Aorta (tissue), 5 donors: ENCODE measurements around the gene TPX2. TPM values are rescaled to one million over a fixed set of nuclear protein-coding genes. Genes with fewer than 3 reads are reported as not detected.

Experiments used
- ATAC-seq: fragments of 200-7000 bp; cut with Tn5 transposase; one replicate; pipeline ENCODE4 v1.9.1; 2022; ENCODE audit warnings: moderate library complexity; ENCODE audit not compliant: low FRiP score
- DNase-seq, 2 donors: peaks; one replicate each; pipeline ENCODE4 v3.0.0-alpha.2; 2020
- H3K27ac ChIP-seq, 2 donors: one replicate each; pipeline ENCODE4 v1.5.1; 2013; ENCODE audit warnings: low read length in 2 of 2, mild to moderate bottlenecking in 2 of 2, moderate library complexity in 2 of 2, control low read depth in 1 of 2, inconsistent platforms in 1 of 2, low read depth in 1 of 2
- H3K27me3 ChIP-seq, 2 donors: one replicate each; pipeline ENCODE4 v1.6.1; 2013; ENCODE audit warnings: control low read depth in 1 of 2, low read length in 1 of 2, mild to moderate bottlenecking in 1 of 2, moderate library complexity in 1 of 2; ENCODE audit not compliant: insufficient read depth in 2 of 2, control insufficient read depth in 1 of 2
- H3K36me3 ChIP-seq, 2 donors: one replicate each; pipeline ENCODE4 v1.6.1; 2013; ENCODE audit warnings: control low read depth in 1 of 2, low read length in 1 of 2, mild to moderate bottlenecking in 1 of 2; ENCODE audit not compliant: insufficient read depth in 2 of 2, control insufficient read depth in 1 of 2
- H3K4me1 ChIP-seq, 2 donors: one replicate each; pipeline ENCODE4 v1.6.1; 2013; ENCODE audit warnings: low read length in 2 of 2, control low read depth in 1 of 2, mild to moderate bottlenecking in 1 of 2, moderate library complexity in 1 of 2; ENCODE audit not compliant: insufficient read depth in 2 of 2, control insufficient read depth in 1 of 2
- H3K4me3 ChIP-seq, 2 donors: one replicate each; pipeline ENCODE4 v1.5.1; 2013; ENCODE audit warnings: low read length in 2 of 2, control low read depth in 1 of 2, mild to moderate bottlenecking in 1 of 2
- H3K9me3 ChIP-seq: one replicate; pipeline ENCODE4 v1.6.1; 2013; ENCODE audit warnings: mild to moderate bottlenecking, low read length; ENCODE audit not compliant: control insufficient read depth
- WGBS, 2 donors: extraction: QIAGEN DNeasy Blood & Tissue Kit; methylation state at CpG; one replicate each; pipeline ENCODE4 v1.1.7; 2013; 5-methylcytosine and 5-hydroxymethylcytosine counted together
- intact Hi-C, 2 donors: fragments of 100-400 bp; cut with DNase I; formaldehyde crosslinking; loops; one replicate each; pipeline versions ENCODE4 v1.14.2 to v1.15.0; 2022
- polyA plus RNA-seq, 2 donors: library from polyadenylated mRNA; stranded (reverse); fragments of 200-250 nt; gene quantifications; one replicate each; pipeline ENCODE4 v1.2.3, GENCODE V29; 2013
- total RNA-seq, 2 donors: library from RNA; stranded (reverse); fragmentation: NEBNext Ultra II Directional; extraction: Animal tissue kit (Norgen Biotek cat#: 25700); gene quantifications; one replicate each; pipeline ENCODE4 v1.2.1, GENCODE V29; 2021
- donor health status: healthy with polysubstance abuse.
- donor health status: Bipolar disorder and iron deficiency.
- donor health status: DM: no; HTN: no; CAD: no.
- donor health status: DM: no; HTN: no; CAD: no.
- donor health status: DM: yes; HTN: yes; CAD: no.

Gene TPX2
- total and polyA plus RNA-seq, 4 donors: 0.75 to 5.4 (median 1.8) TPM

GRCh38 chr20:31716818-31717477 lies 22.1 kb upstream of the TPX2 start:
- peak overlapping the region in 1 of 2 donors; percentile 36 for H3K4me3 ChIP-seq
- DNase-seq (no peak), ATAC-seq (no peak)
- intact Hi-C loops: no loop called here
- no peaks in the 10 kb centered on the region for H3K27me3 ChIP-seq
- WGBS, 2 donors: 61 to 64% methylated on average over 5 of the region's 5 CpGs
- H3K9me3 ChIP-seq: no peaks in the 10 kb centered on the region
- H3K36me3 ChIP-seq: peaks cover 0 to 2% of the 10 kb centered on the region in 2 donors
- peaks cover 0 to 2% of the 10 kb centered on the region in 2 donors for H3K4me1 ChIP-seq
- peak overlapping the region; percentile 64 to 93 for H3K27ac ChIP-seq

GRCh38 chr20:31717478-31718201 lies 21.4 kb upstream of the TPX2 start:
- intact Hi-C loops: no loop called here
- Histone ChIP-seq H3K4me1 (peaks cover 0 to 2% of the 10 kb centered on the region in 2 donors), H3K4me3 (peak overlapping the region; percentile 32 to 42), H3K36me3 (peaks cover 0 to 2% of the 10 kb centered on the region in 2 donors), H3K27ac (peak overlapping the region; percentile 64 to 93), H3K27me3 (no peaks in the 10 kb centered on the region), H3K9me3 (no peaks in the 10 kb centered on the region)
- no peak for DNase-seq
- WGBS, 2 donors: 72 to 74% methylated on average over 6 of the region's 6 CpGs
- ATAC-seq: no peak

GRCh38 chr20:31718952-31719643 lies 20.0 kb upstream of the TPX2 start:
- Histone ChIP-seq H3K27ac (peak overlapping the region; percentile 59 to 65), H3K4me1 (peaks cover 0 to under 1% of the 10 kb centered on the region in 2 donors), H3K4me3 (peak overlapping the region; percentile 94 to 99), H3K27me3 (no peaks in the 10 kb centered on the region), H3K9me3 (no peaks in the 10 kb centered on the region), H3K36me3 (peaks cover 0 to 2% of the 10 kb centered on the region in 2 donors)
- intact Hi-C loops: no loop called here
- ATAC-seq (no peak), DNase-seq (no peak)
- WGBS, 2 donors: 24 to 28% methylated on average over 6 of the region's 6 CpGs

GRCh38 chr20:31719644-31720485 lies 19.2 kb upstream of the TPX2 start:
- 22 to 28% methylated on average over 2 of the region's 2 CpGs for WGBS, 2 donors
- Histone ChIP-seq H3K36me3 (peaks cover 0 to 2% of the 10 kb centered on the region in 2 donors), H3K27ac (peak overlapping the region; percentile 82 to 94), H3K4me3 (peak overlapping the region; percentile 94 to 99), H3K27me3 (no peaks in the 10 kb centered on the region), H3K4me1 (no peaks in the 10 kb centered on the region), H3K9me3 (no peaks in the 10 kb centered on the region)
- DNase-seq (no peak), ATAC-seq (no peak)
- intact Hi-C loops: loop anchor here in 1 of 2 donors (1.0 to 10.0 kb wide), 4 partner anchors 56 to 158 kb away; partner anchors contain the start of gene FOXS1

- intact Hi-C loops: loop anchor here in 1 of 2 donors (1.0 to 10.0 kb wide), 4 partner anchors 56 to 158 kb away; partner anchors contain the start of gene FOXS1
- peak overlapping the region; percentile 94 to 95 for H3K27ac ChIP-seq
- H3K4me1 ChIP-seq: no peaks in the 10 kb centered on the region
These were observed 18.3 kb upstream of the TPX2 start for GRCh38 chr20:31720486-31721407.

GRCh38 chr20:31721408-31722256 lies 17.5 kb upstream of the TPX2 start:
- Histone ChIP-seq H3K27me3 (no peaks in the 10 kb centered on the region), H3K4me3 (peak overlapping the region; percentile 94 to 99), H3K27ac (peak overlapping the region; percentile 94 to 95), H3K4me1 (no peaks in the 10 kb centered on the region), H3K9me3 (no peaks in the 10 kb centered on the region), H3K36me3 (peaks cover 0 to 2% of the 10 kb centered on the region in 2 donors)
- ATAC-seq (no peak), DNase-seq (peak in 1 of 2 donors; percentile 80)
- intact Hi-C loops: loop anchor here (2.0 to 10.0 kb wide), 4 partner anchors 61 to 159 kb away; partner anchors contain the start of gene FOXS1 (in 1 of the 2)
- WGBS, 2 donors: 20 to 25% methylated on average over 22 of the region's 22 CpGs

More at GRCh38 chr20:31720486-31721407, 18.3 kb upstream of the TPX2 start:
- peaks cover 0 to 2% of the 10 kb centered on the region in 2 donors for H3K36me3 ChIP-seq
- no peak for ATAC-seq
- WGBS, 2 donors: 5 to 9% methylated on average over 7 of the region's 7 CpGs
- DNase-seq: no peak
- H3K4me3 ChIP-seq: peak overlapping the region; percentile 94 to 99
- no peaks in the 10 kb centered on the region for H3K9me3 ChIP-seq
- no peaks in the 10 kb centered on the region for H3K27me3 ChIP-seq
